Neuronal stem cell (in vitro differentiated cells): ENCODE results near the gene ACAA1.

Experiments
- DNase-seq: peaks from one replicate; pipeline ENCODE4 v3.0.0-alpha.2; 2013; ENCODE audit warnings: low spot score
- H2AFZ ChIP-seq: one replicate; pipeline ENCODE4 v1.6.1; 2013; ENCODE audit warnings: mild to moderate bottlenecking, low read length, inconsistent platforms
- H2AK5ac ChIP-seq: 2 replicates; pipeline ENCODE4 v1.6.1; 2013; ENCODE audit warnings: low read depth, mild to moderate bottlenecking, inconsistent platforms, low read length, moderate library complexity, mixed read lengths
- H2BK120ac ChIP-seq: 2 replicates; pipeline ENCODE4 v1.6.1; 2013; ENCODE audit warnings: low read depth, mild to moderate bottlenecking, inconsistent platforms, low read length, moderate library complexity, mixed read lengths
- H2BK12ac ChIP-seq: one replicate; pipeline ENCODE4 v1.6.1; 2013; ENCODE audit warnings: low read length, inconsistent platforms
- H2BK15ac ChIP-seq: 2 replicates; pipeline ENCODE4 v1.6.1; 2013; ENCODE audit warnings: mild to moderate bottlenecking, low read length, inconsistent platforms, mixed read lengths
- H2BK5ac ChIP-seq: one replicate; pipeline ENCODE4 v1.6.1; 2013; ENCODE audit warnings: inconsistent platforms, mild to moderate bottlenecking, low read length, moderate library complexity
- H3K14ac ChIP-seq: one replicate; pipeline ENCODE4 v1.6.1; 2013; ENCODE audit warnings: low read length, inconsistent platforms
- H3K18ac ChIP-seq: 2 replicates; pipeline ENCODE4 v1.6.1; 2013; ENCODE audit warnings: low read length, inconsistent platforms
- H3K23ac ChIP-seq: 2 replicates; pipeline ENCODE4 v1.6.1; 2013; ENCODE audit warnings: low read depth, mild to moderate bottlenecking, mixed read lengths, low read length, inconsistent platforms; ENCODE audit not compliant: poor library complexity
- H3K27ac ChIP-seq: replicated peaks from 3 replicates; pipeline ENCODE4 v1.5.1; 2013; ENCODE audit warnings: low read length, inconsistent platforms
- H3K27me3 ChIP-seq, 3 experiments: 2 replicates each; pipeline ENCODE4 v1.6.1; 2013; ENCODE audit warnings: low read length in 3 of 3, mild to moderate bottlenecking in 2 of 3, inconsistent platforms in 1 of 3, low read depth in 1 of 3, mixed read lengths in 1 of 3, moderate library complexity in 1 of 3; ENCODE audit not compliant: control insufficient read depth in 3 of 3, insufficient read depth in 3 of 3
- H3K36me3 ChIP-seq, 2 donors: replicated peaks in 1 of 2; 2 replicates each; pipeline ENCODE4 v1.6.1; 2013; ENCODE audit warnings: low read length in 2 of 2; ENCODE audit not compliant: control insufficient read depth in 2 of 2, insufficient read depth in 2 of 2
- H3K4ac ChIP-seq: 2 replicates; pipeline ENCODE4 v1.6.1; 2013; ENCODE audit warnings: inconsistent platforms, mild to moderate bottlenecking, low read length, moderate library complexity
- H3K4me1 ChIP-seq, 2 donors: 1 replicate in 1 of 2; 2 replicates in 1 of 2; pipeline ENCODE4 v1.6.1; 2013; ENCODE audit warnings: low read length in 2 of 2, low read depth in 1 of 2; ENCODE audit not compliant: control insufficient read depth in 2 of 2, insufficient read depth in 1 of 2
- H3K4me2 ChIP-seq: one replicate; pipeline ENCODE4 v1.6.1; 2013; ENCODE audit warnings: mild to moderate bottlenecking, low read length, inconsistent platforms; ENCODE audit not compliant: insufficient read depth, poor library complexity, severe bottlenecking
- H3K4me3 ChIP-seq, 2 donors: 2 replicates each; pipeline ENCODE4 v1.5.1; 2013; ENCODE audit warnings: low read length in 2 of 2, mild to moderate bottlenecking in 2 of 2, inconsistent platforms in 1 of 2, moderate library complexity in 1 of 2
- H3K79me1 ChIP-seq: one replicate; pipeline ENCODE4 v1.6.1; 2013; ENCODE audit warnings: low read depth, mild to moderate bottlenecking, inconsistent platforms, low read length, moderate library complexity
- H3K9ac ChIP-seq: one replicate; pipeline ENCODE4 v1.6.1; 2013; ENCODE audit warnings: mild to moderate bottlenecking, low read depth, low read length, inconsistent platforms; ENCODE audit not compliant: poor library complexity
- H3K9me3 ChIP-seq, 2 donors: replicated peaks in 1 of 2; 2 replicates each; pipeline versions ENCODE3 to v1.6.1; 2013; ENCODE audit warnings: low read length in 2 of 2, mild to moderate bottlenecking in 2 of 2, inconsistent platforms in 1 of 2, low read depth in 1 of 2, mixed read lengths in 1 of 2, moderate library complexity in 1 of 2; ENCODE audit not compliant: control insufficient read depth in 2 of 2, insufficient read depth in 1 of 2
- H4K8ac ChIP-seq: one replicate; pipeline ENCODE4 v1.6.1; 2013; ENCODE audit warnings: low read depth, mild to moderate bottlenecking, inconsistent platforms, low read length, moderate library complexity
- H4K91ac ChIP-seq: one replicate; pipeline ENCODE4 v1.6.1; 2013; ENCODE audit warnings: low read length, low read depth, mild to moderate bottlenecking, inconsistent platforms; ENCODE audit not compliant: poor library complexity
- WGBS, 2 donors: extraction: QIAGEN DNeasy Blood & Tissue Kit; methylation state at CpG; one replicate each; pipeline ENCODE4 v1.1.7; 2013; ENCODE audit warnings: missing lambda C conversion rate in 2 of 2, mixed read lengths in 1 of 2; ENCODE audit not compliant: insufficient read length in 2 of 2, insufficient replicate concordance in 1 of 2; ENCODE audit errors: extremely low coverage in 2 of 2; 5-methylcytosine and 5-hydroxymethylcytosine counted together

The ACAA1 gene

GRCh38 chr3:38116471-38117162, 20.3 kb downstream of the ACAA1 start:
- Histone ChIP-seq H3K4me3 (no peak overlapping the region), H3K4me1 (no peaks in the 10 kb centered on the region), H3K9me3 (no peaks in the 10 kb centered on the region), H3K18ac (peak overlapping the region; percentile 58), H3K14ac (peak overlapping the region; percentile 27), H2BK5ac (no peak overlapping the region), H3K27me3 (peaks cover 0 to 2% (median 0%) of the 10 kb centered on the region in 3 experiments), H4K8ac (no peak overlapping the region), H3K4ac (no peak overlapping the region), H3K27ac (no peak overlapping the region), H2AFZ (no peak overlapping the region), H3K23ac (peak overlapping the region; percentile 55), H4K91ac (no peak overlapping the region), H2BK120ac (peak overlapping the region; percentile 73), H2AK5ac (peak overlapping the region; percentile 88), H3K79me1 (peaks cover 4% of the 10 kb centered on the region), H2BK12ac (no peak overlapping the region), H3K9ac (no peak overlapping the region), H2BK15ac (no peak overlapping the region), H3K4me2 (no peak overlapping the region), H3K36me3 (peaks cover 18 to 32% of the 10 kb centered on the region in 2 donors)
- no peak for DNase-seq
- no CpG with 5 or more reads among the region's 12 CpGs for WGBS, 2 donors

- Histone ChIP-seq H2BK15ac (no peak overlapping the region), H2AFZ (no peak overlapping the region), H3K23ac (peak overlapping the region; percentile 60), H3K9ac (no peak overlapping the region), H2AK5ac (peak overlapping the region; percentile 18), H3K27ac (no peak overlapping the region), H3K4me1 (no peaks in the 10 kb centered on the region), H3K79me1 (peaks cover 4% of the 10 kb centered on the region), H3K4ac (no peak overlapping the region), H3K14ac (no peak overlapping the region), H3K4me2 (no peak overlapping the region), H3K27me3 (peaks cover 0 to 2% (median 0%) of the 10 kb centered on the region in 3 experiments), H3K18ac (peak overlapping the region; percentile 58), H3K4me3 (peak overlapping the region in 1 of 2 donors; percentile 18), H2BK120ac (no peak overlapping the region), H2BK12ac (no peak overlapping the region), H4K91ac (no peak overlapping the region), H3K36me3 (peaks cover 14 to 24% of the 10 kb centered on the region in 2 donors), H2BK5ac (no peak overlapping the region), H4K8ac (peak overlapping the region; percentile 29), H3K9me3 (no peaks in the 10 kb centered on the region)
- WGBS, 2 donors = no CpG with 5 or more reads among the region's 9 CpGs
- DNase-seq = no peak
Observed at GRCh38 chr3:38115645-38116427, 21.1 kb downstream of the ACAA1 start.

- Histone ChIP-seq H3K4ac (no peak overlapping the region), H3K4me1 (no peaks in the 10 kb centered on the region), H4K91ac (no peak overlapping the region), H2AK5ac (peak overlapping the region; percentile 18), H3K9ac (no peak overlapping the region), H2BK120ac (no peak overlapping the region), H2BK5ac (no peak overlapping the region), H3K18ac (peak overlapping the region; percentile 58), H3K4me3 (peak overlapping the region in 1 of 2 donors; percentile 18), H3K14ac (peak overlapping the region; percentile 31), H3K9me3 (peaks cover 0 to 2% of the 10 kb centered on the region in 2 donors), H3K4me2 (no peak overlapping the region), H2BK12ac (no peak overlapping the region), H4K8ac (peak overlapping the region; percentile 29), H3K27ac (no peak overlapping the region), H2BK15ac (no peak overlapping the region), H3K23ac (peak overlapping the region; percentile 60), H3K36me3 (peaks cover 15 to 17% of the 10 kb centered on the region in 2 donors), H2AFZ (no peak overlapping the region), H3K27me3 (peaks cover 0 to 2% (median 0%) of the 10 kb centered on the region in 3 experiments), H3K79me1 (peaks cover 2% of the 10 kb centered on the region)
- no peak for DNase-seq
- WGBS, 2 donors = no CpG with 5 or more reads among the region's 13 CpGs
Observed at GRCh38 chr3:38114875-38115644, 21.9 kb downstream of the ACAA1 start.
